Measurements from ENCODE around the gene AFG3L2. TPM values are rescaled to one million over a fixed set of nuclear protein-coding genes. Genes with fewer than 3 reads are reported as not detected.

The AFG3L2 gene
- total RNA-seq, 1 donor from 2014 or later = 51.7 TPM

DNA sequence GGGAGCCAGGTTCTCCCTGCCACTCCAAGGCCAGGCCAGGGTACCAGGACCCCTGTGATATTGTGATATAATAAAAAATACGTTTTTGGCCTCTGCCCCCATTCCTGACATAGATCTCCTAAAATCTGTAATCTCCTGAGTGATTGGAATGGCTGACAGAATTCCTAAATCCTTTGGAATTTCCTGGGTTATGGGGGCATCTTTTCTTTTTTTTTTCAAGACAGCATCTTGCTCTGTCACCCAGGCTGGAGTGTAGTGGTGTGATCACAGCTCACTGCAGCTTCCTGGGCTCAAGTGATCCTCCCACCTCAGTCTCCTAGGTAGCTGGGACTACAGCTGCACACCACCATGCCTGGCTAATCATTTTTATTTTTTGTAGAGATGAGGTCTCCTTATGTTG is 95.2 kb downstream of the AFG3L2 start:
- no peak overlapping the region for H3K4me3 Mint-ChIP-seq
- no peaks in the 10 kb centered on the region for H3K9me3 ChIP-seq (ENCODE audit: low read depth)
- no peak overlapping the region for H3K4me3 ChIP-seq
- H3K4me1 Mint-ChIP-seq = peaks cover 57% of the 10 kb centered on the region
- H3K27me3 ChIP-seq = peaks cover 22% of the 10 kb centered on the region
- H3K27ac ChIP-seq = no peak overlapping the region
- H3K79me2 ChIP-seq (ENCODE audit: low read depth) = no peaks in the 10 kb centered on the region
- peaks cover 12% of the 10 kb centered on the region for H3K4me1 ChIP-seq
- H3K9me3 Mint-ChIP-seq = no peaks in the 10 kb centered on the region
- H3K4me2 ChIP-seq = no peak overlapping the region
- H3K36me3 Mint-ChIP-seq = no peaks in the 10 kb centered on the region
- H2AFZ ChIP-seq (replicated peaks) = no peak overlapping the region
- TF ChIP-seq, protein P1, sequence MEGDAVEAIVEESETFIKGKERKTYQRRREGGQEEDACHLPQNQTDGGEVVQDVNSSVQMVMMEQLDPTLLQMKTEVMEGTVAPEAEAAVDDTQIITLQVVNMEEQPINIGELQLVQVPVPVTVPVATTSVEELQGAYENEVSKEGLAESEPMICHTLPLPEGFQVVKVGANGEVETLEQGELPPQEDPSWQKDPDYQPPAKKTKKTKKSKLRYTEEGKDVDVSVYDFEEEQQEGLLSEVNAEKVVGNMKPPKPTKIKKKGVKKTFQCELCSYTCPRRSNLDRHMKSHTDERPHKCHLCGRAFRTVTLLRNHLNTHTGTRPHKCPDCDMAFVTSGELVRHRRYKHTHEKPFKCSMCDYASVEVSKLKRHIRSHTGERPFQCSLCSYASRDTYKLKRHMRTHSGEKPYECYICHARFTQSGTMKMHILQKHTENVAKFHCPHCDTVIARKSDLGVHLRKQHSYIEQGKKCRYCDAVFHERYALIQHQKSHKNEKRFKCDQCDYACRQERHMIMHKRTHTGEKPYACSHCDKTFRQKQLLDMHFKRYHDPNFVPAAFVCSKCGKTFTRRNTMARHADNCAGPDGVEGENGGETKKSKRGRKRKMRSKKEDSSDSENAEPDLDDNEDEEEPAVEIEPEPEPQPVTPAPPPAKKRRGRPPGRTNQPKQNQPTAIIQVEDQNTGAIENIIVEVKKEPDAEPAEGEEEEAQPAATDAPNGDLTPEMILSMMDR (IDR thresholded peaks at IDR 0.05) = no peak
- TF ChIP-seq EZH2phosphoT487 (IDR thresholded peaks at IDR 0.05) (no peak), EZH2 (IDR thresholded peaks at IDR 0.05) (no peak)
- no peaks in the 10 kb centered on the region for H4K20me1 ChIP-seq (ENCODE audit: low read depth)
- no peak overlapping the region for H3K9ac ChIP-seq
- peak overlapping the region; percentile 53 for H3K27ac Mint-ChIP-seq
- DNase-seq (ENCODE audit: low spot score) = no peak
- H3F3A ChIP-seq (ENCODE audit: low read depth) = peaks cover 31% of the 10 kb centered on the region
- peaks cover 29% of the 10 kb centered on the region for H3K27me3 Mint-ChIP-seq (ENCODE audit: insufficient read depth, low read depth)
- no peaks in the 10 kb centered on the region for H3K36me3 ChIP-seq

DNA sequence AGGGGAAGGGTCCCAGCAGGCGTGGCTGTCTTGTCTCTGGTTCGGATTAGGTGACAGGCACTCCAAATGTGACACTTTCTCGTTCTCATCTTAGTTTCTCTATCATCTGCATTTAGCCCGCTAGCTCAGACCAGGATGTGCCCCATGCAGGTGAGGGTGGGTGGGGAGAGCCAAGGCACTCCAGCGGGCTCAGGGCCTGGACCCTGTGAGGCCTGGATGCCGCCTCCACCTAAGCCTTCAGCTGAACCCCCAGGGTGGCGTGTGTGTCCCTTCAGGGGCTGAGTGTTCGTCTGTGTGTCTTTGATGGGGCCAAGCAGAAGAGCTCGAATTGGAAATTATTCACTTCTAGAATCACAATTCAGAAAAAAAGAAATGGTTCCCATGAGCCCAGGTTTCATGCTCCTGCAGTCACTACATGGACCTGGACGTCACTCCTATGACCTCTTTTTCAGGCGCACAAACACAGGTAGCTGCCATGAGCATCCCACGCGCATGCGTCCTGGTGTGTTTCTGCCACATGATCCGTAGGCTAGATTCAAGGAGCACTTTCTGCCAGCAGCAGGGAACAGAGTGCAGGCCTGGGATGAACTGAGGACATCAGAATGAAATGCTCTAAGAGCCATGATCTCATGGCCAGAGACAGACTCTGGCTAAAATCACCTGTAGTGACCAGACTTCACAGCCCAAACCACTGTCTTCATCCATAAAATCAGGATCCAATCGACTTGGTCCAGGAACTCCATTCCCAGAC is 97.1 kb downstream of the AFG3L2 start:
- Histone ChIP-seq H4K20me1 (ENCODE audit: low read depth) (no peaks in the 10 kb centered on the region), H3K36me3 (no peaks in the 10 kb centered on the region), H3K9ac (no peak overlapping the region), H3K79me2 (ENCODE audit: low read depth) (no peaks in the 10 kb centered on the region), H3K27me3 (peaks cover 4% of the 10 kb centered on the region), H2AFZ (replicated peaks) (peak overlapping the region; percentile 9), H3K4me2 (no peak overlapping the region), H3K9me3 (ENCODE audit: low read depth) (no peaks in the 10 kb centered on the region), H3F3A (ENCODE audit: low read depth) (peaks cover 31% of the 10 kb centered on the region), H3K4me3 (no peak overlapping the region), H3K27ac (peak overlapping the region; percentile 75), H3K4me1 (peaks cover 12% of the 10 kb centered on the region)
- Mint-ChIP-seq H3K27ac (peak overlapping the region; percentile 98), H3K4me1 (peaks cover 57% of the 10 kb centered on the region), H3K36me3 (no peaks in the 10 kb centered on the region), H3K9me3 (no peaks in the 10 kb centered on the region), H3K4me3 (peak overlapping the region; percentile 71), H3K27me3 (ENCODE audit: insufficient read depth, low read depth) (peaks cover 19% of the 10 kb centered on the region)
- TF ChIP-seq EZH2 (IDR thresholded peaks at IDR 0.05) (no peak), EZH2phosphoT487 (IDR thresholded peaks at IDR 0.05) (no peak)
- TF ChIP-seq, protein P1 (IDR thresholded peaks at IDR 0.05) = no peak
- DNase-seq (ENCODE audit: low spot score) = no peak

Small RNA genes within 50 kb of the gene (small RNA-seq; reads per million reads assigned to genes)
- gene RNU6-170P = not detected
- not detected for gene RNU7-129P

Other genes starting within 250 kb of the AFG3L2 start
- not detected in 2 replicates for gene CIDEA, start 122.9 kb downstream of the AFG3L2 start, total RNA-seq (ENCODE audit: low replicate concordance)
- 92.7 and 137 TPM in 2 replicates for gene TUBB6, start 69.0 kb downstream of the AFG3L2 start, total RNA-seq (ENCODE audit: low replicate concordance)
- 12.0 and 14.2 TPM in 2 replicates for gene PRELID3A, start 30.7 kb upstream of the AFG3L2 start, total RNA-seq (ENCODE audit: low replicate concordance)

Measured in neural progenitor cell (in vitro differentiated cells).